Gastrocnemius medialis (tissue), 4 donors: Measurements from ENCODE around the gene KRTAP10-7. TPM values are rescaled to one million over a fixed set of nuclear protein-coding genes. Genes with fewer than 3 reads are reported as not detected.
"Not testable (repeated sequence)": the region's sequence is repeated elsewhere in the genome, so short reads cannot be mapped to it uniquely, and the experiment has no call there.

Experiments used
- ATAC-seq, 2 donors: fragments of 150-250 bp; one replicate each; pipeline ENCODE4 v1.9.1; 2016
- DNase-seq, 2 donors: peaks; one replicate each; pipeline ENCODE4 v3.0.0-alpha.2; 2019
- H3K27ac ChIP-seq, 4 donors: fragments of 200-600 bp; sonication (generic); 1 replicate in 1 of 4; 2 replicates in 3 of 4; pipeline ENCODE4 v1.5.1; 2016 to 2018; ENCODE audit warnings: mild to moderate bottlenecking in 2 of 4, moderate library complexity in 1 of 4
- H3K27me3 ChIP-seq, 3 donors: fragments of 200-600 bp; sonication (generic) in 2 of 3; 1 replicate in 1 of 3; 2 replicates in 2 of 3; pipeline versions ENCODE4 v1.5.1 to v1.6.0; 2016 to 2019; ENCODE audit warnings: mild to moderate bottlenecking in 1 of 3, moderate library complexity in 1 of 3
- H3K36me3 ChIP-seq, 2 donors: fragments of 200-600 bp; sonication (generic) in 1 of 2; one replicate each; pipeline ENCODE4 v1.5.1; 2017 to 2018
- H3K4me1 ChIP-seq, 2 donors: fragments of 200-600 bp; sonication (generic) in 1 of 2; one replicate each; pipeline ENCODE4 v1.5.1; 2016 to 2017; ENCODE audit warnings: mild to moderate bottlenecking in 2 of 2
- H3K4me3 ChIP-seq, 4 donors: fragments of 200-600 bp; sonication (generic) in 3 of 4; 1 replicate in 1 of 4; 2 replicates in 3 of 4; pipeline ENCODE4 v1.5.1; 2016 to 2019; ENCODE audit warnings: mild to moderate bottlenecking in 2 of 4
- H3K9me3 ChIP-seq, 3 donors: fragments of 200-600 bp; sonication (generic) in 2 of 3; 1 replicate in 1 of 3; 2 replicates in 2 of 3; pipeline ENCODE4 v1.5.1; 2016 to 2019
- CTCF ChIP-seq, 5 experiments: fragments of 450-650 bp in 3 of 5; fragments of 200-600 bp in 2 of 5; sonication (generic) in 2 of 5; IDR thresholded peaks in 4 of 5; conservative IDR thresholded peaks in 1 of 5; 1 replicate in 4 of 5; 2 replicates in 1 of 5; pipeline ENCODE4 v1.5.1; 2016 to 2019; ENCODE audit warnings: antibody characterized with exemption in 5 of 5, mild to moderate bottlenecking in 3 of 5, moderate library complexity in 3 of 5
- POLR2A ChIP-seq, 2 donors: fragments of 450-650 bp; IDR thresholded peaks; one replicate each; pipeline ENCODE4 v1.6.1; 2017; ENCODE audit warnings: antibody characterized with exemption in 2 of 2, mild to moderate bottlenecking in 2 of 2, moderate library complexity in 2 of 2
- in situ Hi-C, 4 donors: fragments of 200-750 bp; cut with MboI; loops; one replicate each; pipeline versions ENCODE4 v1.15.0 to v1.8.0; 2017; ENCODE audit warnings: low sequenced_read_pairs in 4 of 4
- intact Hi-C: fragments of 100-400 bp; cut with DNase I; formaldehyde crosslinking; loops from one replicate; pipeline ENCODE4 v1.15.1; 2023; ENCODE audit warnings: low total_unique reads
- total RNA-seq, 4 donors: library from RNA; depleted of rRNA; stranded (reverse); fragments of >200 nt; gene quantifications; one replicate each; pipeline versions ENCODE4 v1.1.0 to v1.2.3, GENCODE V29; 2016

The KRTAP10-7 gene
- total RNA-seq, 4 donors from 2014 or later = not detected

GRCh38 chr21:44603109-44603875, 2.9 kb downstream of the KRTAP10-7 start:
- Histone ChIP-seq H3K4me3 (no peak overlapping the region), H3K4me1 (no peaks in the 10 kb centered on the region), H3K36me3 (no peaks in the 10 kb centered on the region), H3K27ac (no peak overlapping the region), H3K9me3 (no peaks in the 10 kb centered on the region), H3K27me3 (peaks cover 18 to 40% (median 28%) of the 10 kb centered on the region in 3 donors)
- TF ChIP-seq CTCF (IDR thresholded peaks at IDR 0.05 in 4 of 5, conservative IDR thresholded peaks at IDR 0.05 in 1 of 5) (no peak), POLR2A (IDR thresholded peaks at IDR 0.05) (no peak)
- no peak for ATAC-seq
- in situ Hi-C loops (no loop called here), intact Hi-C loops (no loop called here)
- DNase-seq = no peak

GRCh38 chr21:44603911-44604310, 3.5 kb downstream of the KRTAP10-7 start:
- no peaks in the 10 kb centered on the region for H3K4me1 ChIP-seq
- H3K27me3 ChIP-seq = peaks cover 18 to 36% (median 23%) of the 10 kb centered on the region in 3 donors
- H3K27ac ChIP-seq = no peak overlapping the region
- H3K4me3 ChIP-seq = no peak overlapping the region
- no peaks in the 10 kb centered on the region for H3K9me3 ChIP-seq
- TF ChIP-seq CTCF (IDR thresholded peaks at IDR 0.05 in 4 of 5, conservative IDR thresholded peaks at IDR 0.05 in 1 of 5) (no peak), POLR2A (IDR thresholded peaks at IDR 0.05) (no peak)
- in situ Hi-C loops (no loop called here), intact Hi-C loops (no loop called here)
- no peak for DNase-seq
- no peak for ATAC-seq
- H3K36me3 ChIP-seq = no peaks in the 10 kb centered on the region

- TF ChIP-seq CTCF (IDR thresholded peaks at IDR 0.05 in 4 of 5, conservative IDR thresholded peaks at IDR 0.05 in 1 of 5) (no peak), POLR2A (IDR thresholded peaks at IDR 0.05) (no peak)
- Histone ChIP-seq H3K27me3 (peaks cover 6 to 24% (median 7%) of the 10 kb centered on the region in 3 donors), H3K4me3 (no peak overlapping the region), H3K9me3 (no peaks in the 10 kb centered on the region), H3K27ac (no peak overlapping the region), H3K36me3 (no peaks in the 10 kb centered on the region), H3K4me1 (no peaks in the 10 kb centered on the region)
- in situ Hi-C loops (no loop called here), intact Hi-C loops (no loop called here)
- no peak for ATAC-seq
- no peak for DNase-seq
These were observed 6.1 kb downstream of the KRTAP10-7 start for GRCh38 chr21:44606495-44606894.

GRCh38 chr21:44609193-44609592, 8.8 kb downstream of the KRTAP10-7 start:
- no peak overlapping the region for H3K27ac ChIP-seq
- intact Hi-C loops = no loop called here
- H3K9me3 ChIP-seq = no peaks in the 10 kb centered on the region
- DNase-seq (no peak), ATAC-seq (no peak)
- in situ Hi-C loops = no loop called here
- H3K36me3 ChIP-seq = no peaks in the 10 kb centered on the region
- TF ChIP-seq POLR2A (IDR thresholded peaks at IDR 0.05) (no peak), CTCF (IDR thresholded peaks at IDR 0.05 in 4 of 5, conservative IDR thresholded peaks at IDR 0.05 in 1 of 5) (no peak)
- no peaks in the 10 kb centered on the region for H3K4me1 ChIP-seq
- H3K4me3 ChIP-seq = no peak overlapping the region
- peaks cover 0 to 10% (median 3%) of the 10 kb centered on the region in 3 donors for H3K27me3 ChIP-seq

- in situ Hi-C loops, H3K27ac ChIP-seq, H3K4me1 ChIP-seq, DNase-seq, intact Hi-C loops, H3K9me3 ChIP-seq, H3K4me3 ChIP-seq, ATAC-seq, H3K36me3 ChIP-seq: not testable (repeated sequence)
- H3K27me3 ChIP-seq = peaks cover 3 to 11% (median 5%) of the 10 kb centered on the region in 3 donors
These were observed 9.9 kb downstream of the KRTAP10-7 start for GRCh38 chr21:44610157-44610843.
